ENCODE measurements around the gene PPP2R3A. TPM values are rescaled to one million over a fixed set of nuclear protein-coding genes. Genes with fewer than 3 reads are reported as not detected.

PPP2R3A gene
- polyA plus RNA-seq, 1 experiment, result 26.6 TPM

- Histone ChIP-seq H3K27me3 (ENCODE audit: control insufficient read depth, insufficient read depth, low read length) (no peaks in the 10 kb centered on the region), H3K4me3 (ENCODE audit: low read depth, low read length) (peak overlapping the region; percentile 75), H3K27ac (ENCODE audit: low read depth, low read length) (no peak overlapping the region), H3K9me3 (ENCODE audit: control insufficient read depth, insufficient read depth, low read length) (peaks cover 4% of the 10 kb centered on the region; the same call in 1 of the 2 replicates)
- ChIA-PET CTCF (interaction anchor here (1.3 to 3.8 kb wide), 2 partner anchors 48 to 76 kb away, joined by 12 read pairs; no protein-coding TSS in a partner anchor), POLR2A (interaction anchor here (1.8 kb wide), 1 partner anchor 75 kb away, joined by 10 read pairs; no protein-coding TSS in a partner anchor)
- DNase-seq (ENCODE audit: low read depth, low spot score), result no peak
- no peak for TF ChIP-seq CTCF (IDR thresholded peaks at IDR 0.05; ENCODE audit: low read depth, low read length)
These were observed 1.4 kb downstream of the PPP2R3A start for GRCh38 chr3:135966962-135967274.

DNA sequence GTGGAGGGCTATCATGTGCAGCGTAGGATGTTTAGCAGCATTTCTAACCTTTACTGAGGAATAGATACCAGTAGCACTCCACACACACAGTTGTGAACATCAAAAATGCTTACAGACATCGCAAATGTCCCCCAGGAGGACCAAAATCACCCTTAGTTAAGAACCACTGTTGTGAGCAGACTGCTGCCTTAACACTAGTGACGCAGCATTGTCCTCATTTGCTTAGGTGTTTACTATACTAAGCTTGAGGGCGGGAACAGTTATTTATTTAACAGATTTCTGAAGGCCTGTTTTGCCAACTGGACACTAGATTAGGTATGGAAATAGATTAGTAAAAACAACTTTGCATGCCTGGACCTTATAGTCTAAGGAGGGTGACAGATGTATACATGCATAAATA is 2.3 kb downstream of the PPP2R3A start:
- no peak overlapping the region for H3K27ac ChIP-seq (ENCODE audit: low read depth, low read length)
- no peak for TF ChIP-seq CTCF (IDR thresholded peaks at IDR 0.05; ENCODE audit: low read depth, low read length)
- peaks cover 4% of the 10 kb centered on the region; the same call in 1 of the 2 replicates for H3K9me3 ChIP-seq (ENCODE audit: control insufficient read depth, insufficient read depth, low read length)
- ChIA-PET CTCF (interaction anchor here (0.9 to 3.8 kb wide), 2 partner anchors 49 to 75 kb away, joined by 6 to 12 read pairs; no protein-coding TSS in a partner anchor), POLR2A (no interaction called here)
- DNase-seq (ENCODE audit: low read depth, low spot score), result no peak
- peak overlapping the region; percentile 75 for H3K4me3 ChIP-seq (ENCODE audit: low read depth, low read length)
- H3K27me3 ChIP-seq (ENCODE audit: control insufficient read depth, insufficient read depth, low read length), result no peaks in the 10 kb centered on the region

- CTCF ChIA-PET, result interaction anchor here (0.5 kb wide), 1 partner anchor 421 kb away, joined by 3 read pairs; no protein-coding TSS in a partner anchor
- H3K9me3 ChIP-seq (ENCODE audit: control insufficient read depth, insufficient read depth, low read length), result no peaks in the 10 kb centered on the region
- POLR2A ChIA-PET, result no interaction called here
- H3K4me3 ChIP-seq (ENCODE audit: low read depth, low read length), result no peak overlapping the region
- H3K27me3 ChIP-seq (ENCODE audit: control insufficient read depth, insufficient read depth, low read length), result no peaks in the 10 kb centered on the region
- no peak for DNase-seq (ENCODE audit: low read depth, low spot score)
- no peak overlapping the region for H3K27ac ChIP-seq (ENCODE audit: low read depth, low read length)
- no peak for TF ChIP-seq CTCF (IDR thresholded peaks at IDR 0.05; ENCODE audit: low read depth, low read length)
These were observed 5.1 kb downstream of the PPP2R3A start for GRCh38 chr3:135970506-135971116.

- no peak for TF ChIP-seq CTCF (IDR thresholded peaks at IDR 0.05; ENCODE audit: low read depth, low read length)
- ChIA-PET CTCF (interaction anchor here (0.6 kb wide), 1 partner anchor 69 kb away, joined by 3 read pairs; no protein-coding TSS in a partner anchor), POLR2A (no interaction called here)
- Histone ChIP-seq H3K9me3 (ENCODE audit: control insufficient read depth, insufficient read depth, low read length) (no peaks in the 10 kb centered on the region), H3K27me3 (ENCODE audit: control insufficient read depth, insufficient read depth, low read length) (no peaks in the 10 kb centered on the region), H3K4me3 (ENCODE audit: low read depth, low read length) (no peak overlapping the region), H3K27ac (ENCODE audit: low read depth, low read length) (no peak overlapping the region)
- DNase-seq (ENCODE audit: low read depth, low spot score), result no peak
These were observed 8.3 kb downstream of the PPP2R3A start for GRCh38 chr3:135973841-135974240.

DNA sequence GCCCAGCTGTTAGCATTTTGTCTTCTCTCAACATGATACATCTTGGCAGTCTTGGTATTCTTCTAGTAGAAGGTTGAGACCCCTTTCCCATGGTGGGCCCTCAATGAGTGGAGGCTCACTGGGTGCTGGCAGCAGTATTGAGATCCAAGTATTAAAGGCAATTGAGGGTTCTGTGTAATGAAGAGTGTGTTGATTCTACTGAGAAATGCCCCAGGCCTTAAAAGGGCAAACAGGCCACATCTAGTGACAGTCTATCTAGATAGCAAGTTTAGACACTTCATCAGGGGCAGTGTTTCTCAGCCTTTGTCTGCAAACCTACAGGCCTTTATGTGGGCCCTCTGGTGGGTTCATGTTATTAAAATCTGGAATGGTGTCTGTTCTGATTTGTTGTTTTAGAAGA is 9.5 kb downstream of the PPP2R3A start:
- no peak for DNase-seq (ENCODE audit: low read depth, low spot score)
- Histone ChIP-seq H3K27ac (ENCODE audit: low read depth, low read length) (no peak overlapping the region), H3K9me3 (ENCODE audit: control insufficient read depth, insufficient read depth, low read length) (no peaks in the 10 kb centered on the region), H3K27me3 (ENCODE audit: control insufficient read depth, insufficient read depth, low read length) (no peaks in the 10 kb centered on the region), H3K4me3 (ENCODE audit: low read depth, low read length) (no peak overlapping the region)
- POLR2A ChIA-PET, result no interaction called here
- CTCF ChIA-PET, result interaction anchor here (2.0 kb wide), 1 partner anchor 67 kb away, joined by 10 read pairs; no protein-coding TSS in a partner anchor
- TF ChIP-seq CTCF (IDR thresholded peaks at IDR 0.05; ENCODE audit: low read depth, low read length), result no peak
